Measurements from ENCODE around the gene XXYLT1. TPM values are rescaled to one million over a fixed set of nuclear protein-coding genes. Genes with fewer than 3 reads are reported as not detected.
A peak's percentile ranks its signal among the peaks of the same experiment; 100 is the strongest.

The XXYLT1 gene
- total RNA-seq, 1 donor from 2014 or later, result 16.4 TPM

- H3K4me3 Mint-ChIP-seq, result no peak overlapping the region
- Histone ChIP-seq H3K4me2 (no peak overlapping the region), H3F3A (ENCODE audit: low read depth) (peaks cover 8% of the 10 kb centered on the region), H2AFZ (replicated peaks) (no peak overlapping the region), H4K20me1 (ENCODE audit: low read depth) (peaks cover 49% of the 10 kb centered on the region), H3K9me3 (ENCODE audit: low read depth) (no peaks in the 10 kb centered on the region), H3K27me3 (no peaks in the 10 kb centered on the region), H3K27ac (no peak overlapping the region), H3K4me1 (peaks cover 13% of the 10 kb centered on the region), H3K9ac (no peak overlapping the region), H3K79me2 (ENCODE audit: low read depth) (no peaks in the 10 kb centered on the region), H3K36me3 (no peaks in the 10 kb centered on the region), H3K4me3 (no peak overlapping the region)
- H3K27ac Mint-ChIP-seq, result peak overlapping the region; percentile 48
- no peak for DNase-seq (ENCODE audit: low spot score)
- no peaks in the 10 kb centered on the region for H3K36me3 Mint-ChIP-seq
- TF ChIP-seq EZH2phosphoT487 (IDR thresholded peaks at IDR 0.05) (no peak), CTCF (IDR thresholded peaks at IDR 0.05) (no peak), EZH2 (IDR thresholded peaks at IDR 0.05) (no peak)
- H3K9me3 Mint-ChIP-seq, result no peaks in the 10 kb centered on the region
- peaks cover 7% of the 10 kb centered on the region for H3K27me3 Mint-ChIP-seq (ENCODE audit: insufficient read depth, low read depth)
- H3K4me1 Mint-ChIP-seq, result peaks cover 43% of the 10 kb centered on the region
Measured at GRCh38 chr3:195114786-195115599, 156.0 kb downstream of the XXYLT1 start.

- H2AFZ ChIP-seq (replicated peaks), result no peak overlapping the region
- no peak for DNase-seq (ENCODE audit: low spot score)
- peaks cover 9% of the 10 kb centered on the region for H3F3A ChIP-seq (ENCODE audit: low read depth)
- no peaks in the 10 kb centered on the region for H3K36me3 ChIP-seq
- H4K20me1 ChIP-seq (ENCODE audit: low read depth), result peaks cover 38% of the 10 kb centered on the region
- peaks cover 34% of the 10 kb centered on the region for H3K4me1 Mint-ChIP-seq
- H3K4me1 ChIP-seq, result peaks cover 8% of the 10 kb centered on the region
- H3K9me3 ChIP-seq (ENCODE audit: low read depth), result no peaks in the 10 kb centered on the region
- peak overlapping the region; percentile 6 for H3K27ac Mint-ChIP-seq
- H3K4me3 ChIP-seq, result no peak overlapping the region
- TF ChIP-seq EZH2 (IDR thresholded peaks at IDR 0.05) (no peak), CTCF (IDR thresholded peaks at IDR 0.05) (no peak), EZH2phosphoT487 (IDR thresholded peaks at IDR 0.05) (no peak)
- H3K27me3 Mint-ChIP-seq (ENCODE audit: insufficient read depth, low read depth), result peaks cover 2% of the 10 kb centered on the region
- no peak overlapping the region for H3K27ac ChIP-seq
- no peaks in the 10 kb centered on the region for H3K9me3 Mint-ChIP-seq
- H3K4me3 Mint-ChIP-seq, result no peak overlapping the region
- no peak overlapping the region for H3K4me2 ChIP-seq
- no peak overlapping the region for H3K9ac ChIP-seq
- no peaks in the 10 kb centered on the region for H3K27me3 ChIP-seq
- no peaks in the 10 kb centered on the region for H3K36me3 Mint-ChIP-seq
- no peaks in the 10 kb centered on the region for H3K79me2 ChIP-seq (ENCODE audit: low read depth)
Measured at GRCh38 chr3:195113536-195114425, 157.2 kb downstream of the XXYLT1 start.

- Mint-ChIP-seq H3K4me1 (peaks cover 29% of the 10 kb centered on the region), H3K4me3 (no peak overlapping the region), H3K36me3 (no peaks in the 10 kb centered on the region), H3K9me3 (no peaks in the 10 kb centered on the region), H3K27me3 (ENCODE audit: insufficient read depth, low read depth) (peaks cover 2% of the 10 kb centered on the region), H3K27ac (peak overlapping the region; percentile 36)
- Histone ChIP-seq H3K9me3 (ENCODE audit: low read depth) (no peaks in the 10 kb centered on the region), H3K36me3 (no peaks in the 10 kb centered on the region), H3K79me2 (ENCODE audit: low read depth) (no peaks in the 10 kb centered on the region), H2AFZ (replicated peaks) (no peak overlapping the region), H3K27me3 (no peaks in the 10 kb centered on the region), H3K4me3 (no peak overlapping the region), H3K9ac (no peak overlapping the region), H3F3A (ENCODE audit: low read depth) (peaks cover 9% of the 10 kb centered on the region), H3K4me2 (no peak overlapping the region), H4K20me1 (ENCODE audit: low read depth) (peaks cover 30% of the 10 kb centered on the region), H3K27ac (no peak overlapping the region), H3K4me1 (peaks cover 2% of the 10 kb centered on the region)
- TF ChIP-seq EZH2phosphoT487 (IDR thresholded peaks at IDR 0.05) (no peak), CTCF (IDR thresholded peaks at IDR 0.05) (no peak), EZH2 (IDR thresholded peaks at IDR 0.05) (no peak)
- no peak for DNase-seq (ENCODE audit: low spot score)
Measured at GRCh38 chr3:195113048-195113447, 157.9 kb downstream of the XXYLT1 start.
